D341Med (cell line): ENCODE measurements around the gene COPB1.

Experiments used
- DNase-seq: peaks from one replicate; pipeline ENCODE4 v3.0.0; 2012; ENCODE audit warnings: low spot score

COPB1 gene

DNA sequence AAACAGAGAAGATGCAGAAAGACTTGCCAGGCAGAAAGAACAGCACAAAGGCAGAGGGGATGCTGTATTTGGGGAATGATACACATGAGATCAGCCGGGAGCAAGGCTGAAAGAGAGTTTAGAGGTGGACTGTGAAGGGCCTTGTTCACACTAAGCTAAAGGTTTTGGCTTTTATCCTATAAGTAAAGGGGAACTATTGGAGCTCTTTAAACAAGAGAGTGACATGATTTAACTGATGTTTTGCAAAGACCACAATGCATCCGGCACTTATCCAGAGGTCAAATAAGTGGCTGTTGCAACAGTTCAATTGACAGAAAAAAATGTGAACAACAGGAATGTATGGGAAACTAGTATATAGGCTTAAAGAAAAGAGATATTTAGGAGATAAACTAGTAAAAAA is 76.0 kb downstream of the COPB1 start:
- DNase-seq = no peak

- no peak for DNase-seq
Measured at GRCh38 chr11:14422814-14423182, 76.8 kb downstream of the COPB1 start.

DNA sequence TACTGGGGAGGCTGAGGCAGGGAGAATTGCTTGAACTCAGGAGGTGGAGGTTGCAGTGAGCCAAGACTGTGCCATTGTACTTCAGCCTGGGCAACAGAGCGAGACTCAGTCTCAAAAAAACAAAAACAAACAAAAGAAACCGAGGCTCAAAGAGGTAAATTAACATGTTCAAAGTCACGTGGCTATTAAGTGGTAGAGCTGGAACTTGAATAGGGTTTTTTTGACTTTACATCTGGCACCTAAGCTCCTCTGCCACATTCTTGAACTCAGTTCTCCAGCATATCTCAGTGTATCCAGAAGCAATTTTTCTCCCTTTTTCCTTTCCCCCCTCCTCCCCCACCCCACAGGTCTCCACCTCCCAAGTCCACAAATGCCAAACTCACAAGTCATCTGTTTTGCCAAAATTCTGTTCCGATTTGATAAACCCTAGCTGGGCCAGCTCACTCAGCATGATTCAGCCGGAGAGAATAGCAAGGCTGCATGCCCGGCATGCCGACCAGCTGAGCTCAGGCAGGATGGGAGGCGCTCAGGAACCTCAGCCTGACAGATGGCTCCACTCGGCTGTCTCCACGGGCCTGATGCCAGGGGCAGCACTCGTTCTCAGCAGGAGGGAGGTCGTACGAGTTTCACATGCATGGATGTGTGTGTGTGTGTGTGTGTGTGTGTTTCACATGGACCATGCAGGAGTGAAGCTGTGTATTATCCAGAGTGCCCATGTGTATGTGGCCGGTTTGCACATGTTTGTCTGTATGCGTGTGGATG is 77.4 kb downstream of the COPB1 start:
- DNase-seq = peak; percentile 84

DNA sequence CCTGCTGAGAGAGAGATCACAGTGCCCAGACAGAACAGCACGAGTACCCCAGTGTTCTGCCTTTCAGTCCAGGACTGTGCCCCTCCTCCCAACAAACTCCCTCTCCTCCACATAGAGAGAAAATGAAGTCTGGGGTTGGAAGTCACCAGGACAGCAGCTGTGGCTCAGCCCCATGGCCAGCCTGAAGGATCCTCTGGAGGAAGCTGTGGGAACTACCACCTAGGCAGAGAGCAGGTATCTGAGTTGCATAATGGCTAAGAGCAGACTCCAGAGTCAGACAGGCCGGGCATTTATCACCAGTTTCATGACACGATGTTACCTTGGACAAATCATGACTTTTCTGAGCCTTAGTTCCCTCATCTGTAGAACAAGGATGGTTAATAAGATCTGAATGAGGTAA is 79.4 kb downstream of the COPB1 start:
- no peak for DNase-seq

GRCh38 chr11:14418801-14419417 is 80.7 kb downstream of the COPB1 start:
- DNase-seq = peak; percentile 42

DNA sequence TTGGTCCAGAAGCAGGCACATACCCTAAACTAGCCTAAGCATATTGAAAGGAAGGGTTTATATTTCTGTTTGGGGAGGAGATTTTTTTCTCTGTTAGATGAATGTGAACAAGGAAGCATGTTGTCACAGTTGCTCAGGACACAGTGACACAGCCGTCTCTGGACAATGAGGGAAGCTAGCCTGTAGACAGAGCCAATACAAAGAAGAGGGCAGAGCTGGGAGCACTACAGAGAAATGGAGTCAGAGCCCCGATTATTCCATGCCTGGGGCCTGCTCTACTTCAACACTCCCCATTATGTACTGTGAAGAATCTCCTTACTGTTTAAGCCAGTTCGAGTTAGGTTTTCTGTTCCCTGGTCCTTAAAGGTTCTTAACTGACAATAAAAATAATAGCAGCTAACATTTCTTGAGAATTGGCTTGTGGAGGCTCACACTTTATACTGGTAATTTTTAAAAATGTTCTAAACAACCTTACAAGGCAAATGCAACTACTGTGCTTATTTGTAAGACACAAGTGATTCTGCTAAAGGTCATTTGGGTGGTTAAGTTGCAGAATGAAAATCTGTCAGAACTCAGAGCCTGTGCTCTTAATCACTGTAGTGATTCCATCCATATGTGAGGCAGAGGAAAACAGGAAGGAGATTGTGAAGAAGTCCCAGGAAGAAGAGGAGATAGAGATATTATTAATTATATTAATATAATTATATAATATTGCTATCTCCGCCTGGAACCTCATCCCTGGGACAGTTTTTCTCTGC is 81.8 kb downstream of the COPB1 start:
- DNase-seq = no peak

- DNase-seq = no peak
Measured at GRCh38 chr11:14417186-14417585, 82.4 kb downstream of the COPB1 start.

- no peak for DNase-seq
Measured at GRCh38 chr11:14414470-14415461, 84.8 kb downstream of the COPB1 start.

DNA sequence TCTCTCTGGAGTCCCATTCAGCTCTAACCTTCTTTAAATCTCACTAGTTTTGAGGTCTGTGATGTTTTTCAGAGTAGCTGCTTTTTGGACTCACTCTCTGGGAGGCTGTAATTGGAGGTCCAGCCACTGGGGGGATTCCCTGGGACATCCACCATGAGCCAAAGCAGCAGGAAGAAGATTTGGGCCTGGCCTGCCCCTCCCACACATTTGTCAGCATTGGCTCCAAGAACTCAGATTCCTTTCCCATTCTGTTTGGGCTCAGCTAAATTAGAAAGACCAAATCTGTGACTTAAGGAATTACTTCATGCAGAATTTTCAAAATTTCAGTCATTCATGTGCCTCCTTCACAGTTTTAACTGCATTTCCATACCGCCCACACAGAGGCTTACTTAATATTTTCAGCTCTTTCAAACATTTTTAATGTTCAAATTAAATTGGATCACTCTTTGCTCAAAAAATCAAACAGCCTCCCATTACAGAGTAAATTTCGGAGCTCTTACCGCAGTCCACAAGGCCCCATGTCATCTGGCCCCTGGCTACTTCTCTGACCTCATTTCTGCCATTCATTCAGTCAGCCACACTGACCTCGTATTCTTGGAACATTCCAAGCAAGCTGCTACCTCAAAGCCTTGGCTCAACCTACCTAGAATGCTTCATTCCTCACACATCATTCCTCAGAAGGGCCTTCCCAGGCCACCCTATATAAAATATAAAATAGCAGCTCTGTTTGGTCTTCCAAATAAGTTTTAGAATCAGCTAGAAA is 86.1 kb downstream of the COPB1 start:
- DNase-seq = no peak

DNA sequence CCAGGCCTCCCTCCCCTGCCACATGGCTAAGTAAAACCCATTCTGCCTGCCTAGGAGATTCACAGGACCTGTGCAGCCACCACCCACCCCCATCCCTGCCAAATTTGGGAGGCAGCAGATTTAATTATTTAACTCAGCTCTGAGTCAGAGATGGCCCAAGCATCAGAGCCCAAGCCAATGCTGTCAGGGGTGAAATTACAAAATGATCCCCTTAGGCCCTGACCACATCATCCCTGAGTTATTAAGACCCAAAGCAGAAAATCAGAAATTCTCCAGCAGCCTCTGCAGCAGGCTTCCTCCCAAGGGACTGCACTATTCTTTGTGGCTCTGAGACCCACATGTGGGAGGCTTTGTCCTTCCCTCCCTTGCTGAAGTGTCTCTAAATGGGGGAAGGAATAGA is 87.8 kb downstream of the COPB1 start:
- DNase-seq = no peak

DNA sequence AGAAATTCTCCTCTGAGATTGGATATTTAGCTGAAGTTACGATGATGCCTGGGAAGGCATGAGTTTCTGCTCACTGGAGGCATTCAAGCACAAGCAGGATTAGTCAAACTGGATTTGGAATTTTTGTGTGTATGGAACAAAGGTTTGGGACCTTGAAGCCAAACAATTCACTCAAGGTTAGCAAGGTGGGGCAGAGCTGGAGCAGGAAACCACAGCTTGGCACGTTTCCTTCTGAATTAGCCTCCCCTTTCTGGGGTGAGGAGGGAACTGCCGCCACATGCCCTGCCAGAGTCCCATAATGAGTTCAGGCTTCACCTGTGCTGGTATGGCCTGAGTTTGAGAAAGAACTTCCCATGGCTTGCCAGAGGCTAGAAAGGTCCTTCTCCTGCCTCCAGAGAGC is 89.7 kb downstream of the COPB1 start:
- DNase-seq = no peak

DNA sequence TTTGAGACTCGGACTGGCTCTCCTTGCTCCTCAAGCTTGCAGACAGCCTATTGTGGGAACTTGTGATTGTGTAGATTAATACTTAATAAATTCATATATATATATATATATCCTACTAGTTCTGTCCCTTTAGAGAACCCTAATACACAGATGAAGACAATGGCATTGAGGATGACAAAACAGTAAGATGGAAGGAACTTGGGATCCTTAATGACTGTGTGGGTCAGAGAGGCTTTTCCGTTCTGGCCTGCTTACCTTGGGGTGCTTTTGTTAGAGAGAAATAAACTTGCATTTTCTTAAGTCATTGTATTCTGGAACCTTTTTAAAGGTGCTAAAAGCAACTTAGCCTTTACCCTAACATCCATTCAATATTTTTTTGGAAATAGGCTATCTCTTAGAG is 91.0 kb downstream of the COPB1 start:
- no peak for DNase-seq
